Activated T-helper 9 cell treated with anti-CD3 and anti-CD28 coated beads, Interleukin-2, amount 50 U/mL, for 16 hours (primary cell): ENCODE measurements around the gene RAMP3.
"Not testable (repeated sequence)": the region's sequence is repeated elsewhere in the genome, so short reads cannot be mapped to it uniquely, and the experiment has no call there.

ENCODE experiments used
- DNase-seq: peaks from one replicate; pipeline ENCODE4 v3.0.0-alpha.2; 2020; ENCODE audit warnings: low read depth

Gene RAMP3

GRCh38 chr7:45157653-45158401 is at the start of gene RAMP3:
TSS of gene RAMP3 (plus strand) at chr7:45157791. CDS start at chr7:45157829, 38 bp downstream.
- DNase-seq: no peak

- DNase-seq: no peak
Measured at GRCh38 chr7:45108863-45109262, 48.7 kb upstream of the RAMP3 start.

- DNase-seq: peak; percentile 93
Measured at GRCh38 chr7:45111298-45112223, 46.0 kb upstream of the RAMP3 start, which contains the start of gene TBRG4. TSS of gene TBRG4 (minus strand) at chr7:45111697. CDS start at chr7:45109237, 2,460 bp downstream.

GRCh38 chr7:45112648-45113047 is 44.9 kb upstream of the RAMP3 start:
- no peak for DNase-seq

GRCh38 chr7:45114257-45114656 is 43.3 kb upstream of the RAMP3 start:
- DNase-seq: not testable (repeated sequence)

GRCh38 chr7:45114926-45115325 is 42.7 kb upstream of the RAMP3 start:
- no peak for DNase-seq

GRCh38 chr7:45116048-45116447 is 41.5 kb upstream of the RAMP3 start:
- no peak for DNase-seq

GRCh38 chr7:45117582-45117981 is 40.0 kb upstream of the RAMP3 start:
- no peak for DNase-seq

- no peak for DNase-seq
Measured at GRCh38 chr7:45118292-45118691, 39.3 kb upstream of the RAMP3 start.

- no peak for DNase-seq
Measured at GRCh38 chr7:45118889-45119331, 38.7 kb upstream of the RAMP3 start.

- DNase-seq: no peak
Measured at GRCh38 chr7:45119550-45119949, 38.0 kb upstream of the RAMP3 start.

GRCh38 chr7:45122975-45123860 is 34.4 kb upstream of the RAMP3 start:
- DNase-seq: no peak

- DNase-seq: no peak
Measured at GRCh38 chr7:45123913-45124710, 33.5 kb upstream of the RAMP3 start.

GRCh38 chr7:45125193-45125904 is 32.2 kb upstream of the RAMP3 start:
- DNase-seq: no peak

GRCh38 chr7:45126201-45126600 is 31.4 kb upstream of the RAMP3 start:
- no peak for DNase-seq

- DNase-seq: no peak
Measured at GRCh38 chr7:45126920-45127319, 30.7 kb upstream of the RAMP3 start.

GRCh38 chr7:45129181-45129800 is 28.3 kb upstream of the RAMP3 start:
- no peak for DNase-seq

- DNase-seq: no peak
Measured at GRCh38 chr7:45129906-45130305, 27.7 kb upstream of the RAMP3 start.

- no peak for DNase-seq
Measured at GRCh38 chr7:45130910-45131309, 26.7 kb upstream of the RAMP3 start.

GRCh38 chr7:45131891-45132290 is 25.7 kb upstream of the RAMP3 start:
- DNase-seq: no peak
